GM12892 (cell line): ENCODE measurements around the gene FAF1.

Experiments
- DNase-seq: peaks from one replicate; pipeline ENCODE4 v3.0.0; 2011; ENCODE audit not compliant: insufficient read length
- FAIRE-seq: peaks from 2 replicates; lab custom pipeline; 2011; peaks lifted over from hg19 to GRCh38; lab: Jason Lieb, UNC
- POLR2A ChIP-seq: IDR thresholded peaks from 2 replicates; pipeline ENCODE4 v1.6.1; 2011; ENCODE audit warnings: low read depth, low read length, control low read depth
- POLR2AphosphoS5 ChIP-seq: IDR thresholded peaks from 2 replicates; pipeline ENCODE4 v1.6.1; 2011; ENCODE audit warnings: low read depth, low read length, control low read depth
- TAF1 ChIP-seq: IDR thresholded peaks from 2 replicates; pipeline ENCODE4 v1.6.1; 2011; ENCODE audit warnings: low read depth, mild to moderate bottlenecking, control low read depth, low read length, borderline replicate concordance

The FAF1 gene

GRCh38 chr1:50421366-50421748, 538.7 kb downstream of the FAF1 start:
- FAIRE-seq, result no peak
- no peak for DNase-seq
- TF ChIP-seq POLR2A, result no peak
- no peak for TF ChIP-seq TAF1
- no peak for TF ChIP-seq POLR2AphosphoS5

GRCh38 chr1:50420689-50421365, 539.2 kb downstream of the FAF1 start:
- DNase-seq, result no peak
- TF ChIP-seq POLR2AphosphoS5 (no peak), POLR2A (no peak), TAF1 (no peak)
- no peak for FAIRE-seq

GRCh38 chr1:50419907-50420677, 540.0 kb downstream of the FAF1 start:
- DNase-seq (no peak), FAIRE-seq (no peak)
- TF ChIP-seq POLR2AphosphoS5 (no peak), TAF1 (no peak), POLR2A (no peak)

- no peak for FAIRE-seq
- no peak for DNase-seq
- no peak for TF ChIP-seq POLR2A
- TF ChIP-seq POLR2AphosphoS5, result no peak
- no peak for TF ChIP-seq TAF1
Measured at GRCh38 chr1:50419192-50419906, 540.7 kb downstream of the FAF1 start.

GRCh38 chr1:50418600-50419109, 541.4 kb downstream of the FAF1 start:
- DNase-seq (no peak), FAIRE-seq (no peak)
- no peak for TF ChIP-seq POLR2A
- no peak for TF ChIP-seq TAF1
- no peak for TF ChIP-seq POLR2AphosphoS5

GRCh38 chr1:50417946-50418599, 542.0 kb downstream of the FAF1 start:
- no peak for DNase-seq
- no peak for FAIRE-seq
- TF ChIP-seq POLR2A, result no peak
- TF ChIP-seq POLR2AphosphoS5, result no peak
- no peak for TF ChIP-seq TAF1

- TF ChIP-seq POLR2A (no peak), POLR2AphosphoS5 (no peak), TAF1 (no peak)
- FAIRE-seq, result no peak
- DNase-seq, result no peak
Measured at GRCh38 chr1:50417507-50417906, 542.6 kb downstream of the FAF1 start.

GRCh38 chr1:50416553-50417453, 543.3 kb downstream of the FAF1 start:
- no peak for TF ChIP-seq TAF1
- FAIRE-seq (no peak), DNase-seq (no peak)

- TF ChIP-seq POLR2A (no peak), POLR2AphosphoS5 (no peak), TAF1 (no peak)
- DNase-seq (no peak), FAIRE-seq (no peak)
Measured at GRCh38 chr1:50416150-50416527, 543.9 kb downstream of the FAF1 start.
